K562 (cell line): ENCODE data around the gene ATP13A4. TPM values are rescaled to one million over a fixed set of nuclear protein-coding genes. Genes with fewer than 3 reads are reported as not detected.

Experiments
- ATAC-seq: fragments of 200-7000 bp; cut with Tn5 transposase; 3 replicates; pipeline ENCODE4 v1.9.1; 2020; ENCODE audit warnings: moderate library complexity
- BruUV-seq: library from RNA; stranded (reverse); fragments of 400-500 nt; replicated peaks from 2 replicates; lab custom pipeline; 2021; lab: Mats Ljungman, UMichigan
- CTCF ChIA-PET: fragments of 300-600 bp; formaldehyde crosslinking; extraction: SDS; loops from one replicate; lab custom pipeline; 2021; ENCODE audit warnings: low intra/inter-chr PET ratio; lab: Yijun Ruan, JAX
- POLR2A ChIA-PET: fragments of 300-600, 350-650 bp; sonication (Branson Sonifier 250); formaldehyde crosslinking; extraction: SDS; loops from one replicate; lab custom pipeline; 2021; ENCODE audit warnings: antibody characterized with exemption, inconsistent platforms; lab: Yijun Ruan, JAX
- DNase-seq, 4 experiments: peaks; one replicate each; pipeline versions ENCODE4 v3.0.0 to v3.0.0-alpha.2; 2011 to 2018; ENCODE audit warnings: low spot score in 3 of 4, mixed read lengths in 3 of 4; ENCODE audit errors: extremely low read depth in 1 of 4
- FAIRE-seq: peaks from 2 replicates; lab custom pipeline; 2011; peaks lifted over from hg19 to GRCh38; lab: Jason Lieb, UNC
- H2AFZ ChIP-seq: 2 replicates; pipeline ENCODE4 v1.6.0; 2011; ENCODE audit warnings: low read depth, low read length, control low read depth, inconsistent platforms
- H3K27ac ChIP-seq: fragments of 200-600 bp; 3 replicates; pipeline ENCODE4 v1.8.0; 2011; ENCODE audit warnings: low read depth, mild to moderate bottlenecking, control low read depth, inconsistent platforms, low read length, moderate library complexity, mixed read lengths; ENCODE audit errors: extremely low read depth
- H3K27me3 ChIP-seq, 2 experiments: fragments of 300-600 bp in 1 of 2; 2 replicates in 1 of 2; 3 replicates in 1 of 2; pipeline versions ENCODE4 v1.6.0 to v1.8.0; 2011; ENCODE audit warnings: inconsistent platforms in 2 of 2, low read length in 2 of 2, mild to moderate bottlenecking in 1 of 2, mixed read lengths in 1 of 2, moderate library complexity in 1 of 2; ENCODE audit not compliant: control insufficient read depth in 2 of 2, insufficient read depth in 2 of 2
- H3K36me3 ChIP-seq: fragments of 300-600 bp; 3 replicates; pipeline ENCODE4 v1.8.0; 2011; ENCODE audit warnings: mild to moderate bottlenecking, low read length, inconsistent platforms; ENCODE audit not compliant: control insufficient read depth, insufficient read depth
- H3K4me1 ChIP-seq, 2 experiments: fragments of 200-600 bp in 1 of 2; replicated peaks in 1 of 2; 2 replicates in 1 of 2; 3 replicates in 1 of 2; pipeline versions ENCODE4 v1.5.1 to v1.8.0; 2011; ENCODE audit warnings: inconsistent platforms in 2 of 2, low read length in 2 of 2, mild to moderate bottlenecking in 1 of 2, mixed read lengths in 1 of 2, moderate library complexity in 1 of 2; ENCODE audit not compliant: control insufficient read depth in 2 of 2, insufficient read depth in 2 of 2
- H3K4me2 ChIP-seq: 2 replicates; pipeline ENCODE4 v1.6.1; 2011; ENCODE audit warnings: low read length, control low read depth, inconsistent platforms, mixed read lengths; ENCODE audit not compliant: insufficient read depth
- H3K4me3 ChIP-seq: fragments of 200-600 bp; sonication (generic), shearing (Covaris generic); 2 replicates; pipeline ENCODE4 v1.5.1; 2016; ENCODE audit warnings: control low read depth, inconsistent platforms
- H3K79me2 ChIP-seq: fragments of 200-600 bp; 3 replicates; pipeline ENCODE4 v1.8.0; 2011; ENCODE audit warnings: low read length, inconsistent platforms; ENCODE audit not compliant: control insufficient read depth, insufficient read depth
- H3K9ac ChIP-seq, 2 experiments: 2 replicates each; pipeline versions ENCODE4 v1.6.0 to v1.6.1; 2011; ENCODE audit warnings: low read depth in 2 of 2, low read length in 2 of 2, control low read depth in 1 of 2, inconsistent platforms in 1 of 2, mild to moderate bottlenecking in 1 of 2, mixed read lengths in 1 of 2; ENCODE audit not compliant: insufficient read depth in 1 of 2
- H3K9me1 ChIP-seq: one replicate; pipeline ENCODE4 v1.6.0; 2011; ENCODE audit warnings: inconsistent platforms, mild to moderate bottlenecking, low read length, moderate library complexity; ENCODE audit not compliant: control insufficient read depth, insufficient read depth
- H3K9me3 ChIP-seq: replicated peaks from 2 replicates; pipeline ENCODE4 v1.5.1; 2011; ENCODE audit warnings: low read depth, low read length, inconsistent platforms; ENCODE audit not compliant: control insufficient read depth, insufficient read depth
- H4K20me1 ChIP-seq: replicated peaks from 2 replicates; pipeline ENCODE4 v1.6.1; 2011; ENCODE audit warnings: low read length, inconsistent platforms, mixed read lengths; ENCODE audit not compliant: control insufficient read depth, insufficient read depth
- ARID3A ChIP-seq: IDR thresholded peaks from 2 replicates; pipeline ENCODE4 v1.6.1; 2012; ENCODE audit warnings: low read depth, low read length, improper control_type of control experiment, borderline replicate concordance
- CBX1 ChIP-seq: sonication (generic); IDR thresholded peaks from 2 replicates; pipeline ENCODE4 v1.6.1; 2016; ENCODE audit warnings: antibody characterized with exemption, low read depth, mild to moderate bottlenecking
- RERE ChIP-seq: sonication (generic); formaldehyde crosslinking; IDR thresholded peaks from 2 replicates; pipeline ENCODE4 v1.8.0; 2023; ENCODE audit warnings: missing genetic modification reagents, mild to moderate bottlenecking, borderline replicate concordance
- ZNF41 ChIP-seq: fragments of 250-450 bp; sonication (Bioruptor Pico); conservative IDR thresholded peaks from 2 replicates; pipeline ENCODE4 v1.4.0; 2020; ENCODE audit warnings: mild to moderate bottlenecking
- WGBS: fragments of 100-300 bp; shearing (Covaris generic); methylation state at CpG from one replicate; pipeline ENCODE4 v1.1.6; 2016; ENCODE audit warnings: low coverage, mixed read lengths; ENCODE audit not compliant: insufficient coverage; ENCODE audit errors: missing lambda C conversion rate; 5-methylcytosine and 5-hydroxymethylcytosine counted together
- in situ Hi-C: fragments of 300-500 bp; cut with MboI; formaldehyde crosslinking; loops from 4 replicates; pipeline ENCODE4 v1.15.0; 2018; ENCODE audit warnings: inconsistent platforms, mixed read lengths
- intact Hi-C: fragments of 100-400 bp; cut with micrococcal nuclease; formaldehyde crosslinking; loops from 2 replicates; pipeline ENCODE4 v1.14.2; 2022
- polyA plus RNA-seq, 8 experiments: library from polyadenylated mRNA; depleted of rRNA in 4 of 8; stranded (reverse) in 5 of 8; unstranded in 3 of 8; fragments of >200 nt; fragmentation: Nextera tagmentation in 2 of 8; fragmentation: Illumina TruSeq in 1 of 8; extraction: Ambion mirVana in 2 of 8; extraction: Trizol in 1 of 8; gene quantifications; 2 replicates each; pipeline versions ENCODE4 v1.2.1 to v1.2.3, GENCODE V29; 2011 to 2014; ENCODE audit warnings: inconsistent platforms in 1 of 8, missing spikeins in 1 of 8
- total RNA-seq, 7 experiments: library from RNA; depleted of rRNA in 6 of 7; stranded (reverse); fragments of >200 nt in 6 of 7; fragmentation: Illumina TruSeq in 2 of 7; extraction: Trizol in 2 of 7; gene quantifications; 2 replicates each; pipeline versions ENCODE4 v1.2.1 to v1.2.3, GENCODE V29; 2011 to 2021; ENCODE audit warnings: low replicate concordance in 1 of 7

Gene ATP13A4
- total and polyA plus RNA-seq, 9 of the 15 experiments (the other 6 are each of a cell fraction or from before 2014, with no cell fraction given) = 0.03 to 0.14 (median 0.07) TPM; not detected in 6

GRCh38 chr3:193553586-193553985 is 1.1 kb downstream of the ATP13A4 start (continued):
- TF ChIP-seq ARID3A = no peak
- no peak for TF ChIP-seq CBX1

GRCh38 chr3:193552923-193553322 is 1.8 kb downstream of the ATP13A4 start:
- Histone ChIP-seq H3K9me3 (no peaks in the 10 kb centered on the region), H3K4me2 (no peak overlapping the region), H3K79me2 (no peaks in the 10 kb centered on the region), H3K27me3 (peaks cover 5 to 11% of the 10 kb centered on the region in 2 experiments; a peak in 3 of 5 replicates), H3K4me1 (no peaks in the 10 kb centered on the region), H2AFZ (no peak overlapping the region), H3K9me1 (no peaks in the 10 kb centered on the region), H4K20me1 (no peaks in the 10 kb centered on the region), H3K27ac (no peak overlapping the region), H3K9ac (no peak overlapping the region), H3K36me3 (no peaks in the 10 kb centered on the region), H3K4me3 (no peak overlapping the region)
- TF ChIP-seq RERE (CRISPR knock-in tag) (no peak), ZNF41 (no peak)
- 6% methylated on average over 1 of the region's 1 CpG for WGBS
- in situ Hi-C loops (loop anchor here (25.0 kb wide), 1 partner anchor 991 kb away; no protein-coding TSS in a partner anchor), intact Hi-C loops (no loop called here)
- POLR2A ChIA-PET = interaction anchor here (1.2 kb wide), 1 partner anchor 8 kb away, joined by 3 read pairs; no protein-coding TSS in a partner anchor
- no peak for DNase-seq
- FAIRE-seq = no peak
- no peak for ATAC-seq
- BruUV-seq = no TSS peak
- CTCF ChIA-PET = no interaction called here
